Measurements from ENCODE around the gene SH2D3A.
"Not testable (repeated sequence)": the region's sequence is repeated elsewhere in the genome, so short reads cannot be mapped to it uniquely, and the experiment has no call there.

The SH2D3A gene

DNA sequence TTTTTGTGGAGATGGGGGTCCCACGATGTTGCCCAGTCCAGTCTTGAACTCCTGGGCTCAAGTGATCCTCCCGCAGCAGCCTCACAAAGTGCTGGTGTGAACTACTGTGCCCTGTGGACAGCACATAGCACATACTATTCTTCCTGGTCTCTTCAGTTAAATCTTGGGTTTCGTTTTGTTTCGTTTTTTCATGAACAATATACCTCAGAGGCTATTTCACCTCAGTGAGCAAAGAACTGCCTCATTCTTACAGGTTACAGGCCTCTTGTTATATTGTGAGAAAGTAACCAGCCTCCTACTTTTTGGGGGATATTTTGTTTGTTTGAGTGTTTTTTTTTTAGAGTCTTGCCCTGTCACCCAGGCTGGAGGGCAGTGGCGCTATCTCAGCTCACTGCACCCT, 45.5 kb downstream of the SH2D3A start:
- no peak for DNase-seq (ENCODE audit: low read depth in 2 of 2)

GRCh38 chr19:6721138-6721474, 46.1 kb downstream of the SH2D3A start:
- DNase-seq (ENCODE audit: low read depth in 2 of 2), result no peak

DNA sequence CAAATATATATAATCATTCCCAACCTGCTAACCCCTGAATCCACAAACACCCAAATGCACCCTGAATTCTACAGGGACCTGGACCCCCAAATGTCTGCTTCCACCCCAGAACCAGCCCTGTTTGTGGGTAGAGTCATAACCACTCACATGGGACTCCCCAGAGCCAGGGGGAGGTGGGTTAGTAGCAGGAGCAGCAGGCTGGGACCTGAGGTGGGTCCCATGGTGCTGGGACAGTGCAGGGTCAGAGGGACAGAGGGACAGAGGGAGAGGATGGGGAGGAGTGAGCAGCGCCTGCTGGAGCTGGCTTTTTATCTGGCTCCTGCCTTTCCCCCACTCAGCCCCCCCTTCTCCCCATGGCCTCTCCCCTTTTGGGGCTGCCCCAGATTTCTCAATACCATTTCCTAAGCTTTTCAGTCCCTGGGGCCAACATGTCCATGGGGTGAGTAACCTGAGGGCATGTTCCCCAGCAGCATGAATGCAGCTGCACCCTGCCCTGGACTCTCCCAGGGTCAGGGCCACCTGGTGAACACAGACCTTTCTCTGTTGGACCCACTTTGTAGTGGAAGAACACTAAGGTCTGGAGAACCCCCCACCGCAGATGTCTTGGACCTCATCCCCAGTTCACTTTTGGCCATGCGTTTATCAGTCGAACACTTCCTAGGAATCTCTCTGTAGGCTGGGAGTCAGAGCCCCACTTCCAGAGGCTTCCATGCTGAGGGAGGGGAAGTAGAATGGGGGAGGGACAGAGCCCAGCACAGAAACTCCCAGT, 46.7 kb downstream of the SH2D3A start, which contains the start of gene C3:
Gene C3 (minus strand): TSS at position 282 of the 769 bp plus-strand sequence. CDS start 61 bp downstream, at position 221.
- no peak for DNase-seq (ENCODE audit: low read depth in 2 of 2)

- DNase-seq (ENCODE audit: low read depth in 2 of 2), result no peak
Observed at GRCh38 chr19:6719992-6720368, 47.3 kb downstream of the SH2D3A start.

- no peak for DNase-seq (ENCODE audit: low read depth in 2 of 2)
Observed at GRCh38 chr19:6719540-6719861, 47.7 kb downstream of the SH2D3A start.

- no peak for DNase-seq (ENCODE audit: low read depth in 2 of 2)
Observed at GRCh38 chr19:6718741-6719539, 48.3 kb downstream of the SH2D3A start.

- no peak for DNase-seq (ENCODE audit: low read depth in 2 of 2)
Observed at GRCh38 chr19:6718111-6718740, 49.0 kb downstream of the SH2D3A start.

DNA sequence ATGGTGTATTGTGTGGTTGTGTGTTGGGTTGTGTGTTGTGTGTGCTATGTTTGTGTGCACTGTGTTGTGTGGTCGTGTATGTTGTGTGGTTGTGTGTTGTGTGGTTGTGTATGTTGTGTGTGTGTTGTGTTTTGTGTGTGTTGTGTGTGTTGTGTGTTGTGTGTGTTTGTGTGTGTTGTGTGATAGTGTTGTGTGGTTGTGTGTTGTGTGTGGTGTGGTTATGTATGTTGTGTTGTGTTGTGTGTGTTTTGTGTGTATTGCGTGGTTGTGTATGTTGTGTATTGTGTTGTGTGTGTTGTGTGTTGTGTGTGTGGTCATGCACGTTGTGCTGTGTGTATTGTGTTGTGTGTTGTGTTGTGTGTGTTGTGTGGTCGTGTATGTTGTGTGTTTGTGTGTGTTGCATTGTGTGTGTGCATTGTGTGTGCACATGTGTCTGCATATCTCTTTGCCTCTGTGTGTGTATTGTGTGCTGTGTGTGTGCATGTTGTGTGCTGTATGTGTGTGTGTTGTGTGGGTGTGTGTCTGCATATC, 49.7 kb downstream of the SH2D3A start:
- no peak for DNase-seq (ENCODE audit: low read depth in 2 of 2)

- DNase-seq (ENCODE audit: low read depth in 2 of 2), result no peak
Observed at GRCh38 chr19:6717036-6717435, 50.2 kb downstream of the SH2D3A start.

DNA sequence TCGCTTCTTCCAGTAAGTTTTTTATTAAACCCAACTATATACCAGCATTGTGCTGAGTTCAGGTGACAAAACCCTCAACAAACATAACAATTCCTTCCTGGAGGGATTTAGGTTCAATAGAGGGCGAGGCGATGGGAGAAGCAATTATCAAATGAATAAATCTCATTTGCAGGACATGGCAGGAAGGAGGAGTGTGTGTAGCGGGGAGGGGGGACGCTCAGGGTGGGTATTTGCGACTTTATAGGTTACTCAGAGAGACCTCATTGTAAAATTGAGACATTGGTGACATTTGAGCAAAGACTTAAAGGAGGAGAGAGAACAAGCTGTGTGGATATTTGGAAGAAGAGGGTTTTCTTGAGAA, 50.6 kb downstream of the SH2D3A start:
- DNase-seq (ENCODE audit: low read depth in 2 of 2), result no peak

- DNase-seq (ENCODE audit: low read depth in 2 of 2), result no peak
Observed at GRCh38 chr19:6714749-6715555, 52.3 kb downstream of the SH2D3A start.

DNA sequence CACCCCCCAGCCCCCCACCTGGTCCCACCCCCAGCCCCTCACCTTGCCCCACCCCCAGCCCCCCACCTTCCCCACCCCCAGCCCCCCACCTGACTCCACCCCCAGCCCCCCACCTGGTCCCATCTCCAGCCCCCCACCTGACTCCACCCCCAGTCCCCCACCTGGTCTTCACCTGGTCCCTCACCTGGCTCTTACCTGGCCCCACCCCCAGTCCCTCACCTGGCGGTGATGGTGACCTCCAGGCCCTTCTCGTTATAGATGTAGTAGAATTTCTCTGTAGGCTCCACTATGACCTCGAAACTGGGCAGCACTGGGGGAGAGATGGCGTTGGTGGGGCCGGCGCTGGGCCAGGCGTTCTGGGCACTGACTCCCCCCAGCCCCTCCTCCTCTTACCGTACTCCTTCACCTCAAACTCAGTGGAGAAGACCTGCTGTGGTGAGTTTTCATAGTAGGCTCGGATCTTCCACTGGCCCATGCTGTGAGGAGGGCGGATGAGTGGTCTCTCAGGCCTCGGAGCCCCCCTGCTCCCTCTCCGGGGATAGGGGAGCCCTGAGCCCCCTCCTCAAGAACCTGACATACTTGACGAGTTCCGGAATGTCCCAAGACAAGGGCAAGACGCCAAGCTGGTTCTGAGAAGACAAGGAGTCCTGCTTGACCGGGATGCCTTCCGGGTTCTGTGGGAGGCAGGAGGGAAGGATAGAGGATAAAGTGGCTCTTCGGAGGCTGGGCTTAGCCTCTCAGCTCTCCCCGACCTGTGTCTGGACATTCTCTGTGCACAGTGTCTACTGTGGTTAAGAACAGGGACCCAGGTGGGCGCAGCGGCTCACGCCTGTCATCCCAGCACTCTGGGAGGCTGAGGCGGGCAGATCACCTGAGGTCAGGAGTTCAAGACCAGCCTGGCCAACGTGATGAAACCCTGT, 53.2 kb downstream of the SH2D3A start:
- no peak for DNase-seq (ENCODE audit: low read depth in 2 of 2)

DNA sequence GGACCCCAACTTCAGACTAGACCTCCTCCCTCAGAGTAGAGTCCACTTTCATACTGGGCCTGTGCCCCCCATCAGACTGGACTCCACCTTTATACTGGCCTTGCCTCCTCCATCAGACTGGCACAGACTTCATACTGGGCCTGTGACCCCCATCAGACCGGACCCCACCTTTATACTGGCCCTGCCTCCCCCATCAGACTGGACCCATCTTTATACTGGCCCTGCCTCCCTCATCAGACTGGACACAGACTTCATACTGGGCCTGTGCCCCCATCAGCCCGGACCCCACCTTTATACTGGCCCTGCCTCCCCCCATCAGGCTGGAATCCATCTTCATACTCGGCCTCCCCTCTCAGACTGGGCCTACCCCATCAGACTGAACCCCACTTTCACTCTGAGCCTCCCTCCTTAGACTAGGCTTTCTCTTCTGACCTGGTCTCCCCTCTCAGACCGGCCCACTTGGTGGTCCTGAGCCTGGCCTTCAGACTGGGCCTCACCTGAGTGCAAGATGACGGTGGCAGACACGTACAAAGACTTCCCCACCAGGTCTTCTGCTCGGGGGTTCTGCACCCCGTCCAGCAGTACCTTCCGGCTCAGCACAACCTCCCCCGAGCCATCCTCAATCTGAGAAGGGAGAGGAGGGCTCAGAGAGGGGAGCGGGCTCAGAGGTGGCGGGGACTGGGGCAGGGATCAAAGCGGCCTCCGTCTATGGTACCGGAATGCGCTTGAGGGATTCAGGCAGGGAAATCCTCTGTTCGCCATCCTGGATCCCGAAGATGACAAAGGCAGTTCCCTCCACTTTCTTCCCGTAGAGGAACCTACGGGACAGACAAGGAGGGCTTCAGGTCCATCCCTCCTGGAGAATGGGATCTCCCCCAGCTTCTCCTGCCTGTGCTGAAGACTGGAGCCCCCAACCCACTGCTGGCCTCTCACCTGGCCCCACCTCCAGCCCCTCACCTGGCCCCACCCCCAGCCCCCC, 54.3 kb downstream of the SH2D3A start:
- no peak for DNase-seq (ENCODE audit: low read depth in 2 of 2)

DNA sequence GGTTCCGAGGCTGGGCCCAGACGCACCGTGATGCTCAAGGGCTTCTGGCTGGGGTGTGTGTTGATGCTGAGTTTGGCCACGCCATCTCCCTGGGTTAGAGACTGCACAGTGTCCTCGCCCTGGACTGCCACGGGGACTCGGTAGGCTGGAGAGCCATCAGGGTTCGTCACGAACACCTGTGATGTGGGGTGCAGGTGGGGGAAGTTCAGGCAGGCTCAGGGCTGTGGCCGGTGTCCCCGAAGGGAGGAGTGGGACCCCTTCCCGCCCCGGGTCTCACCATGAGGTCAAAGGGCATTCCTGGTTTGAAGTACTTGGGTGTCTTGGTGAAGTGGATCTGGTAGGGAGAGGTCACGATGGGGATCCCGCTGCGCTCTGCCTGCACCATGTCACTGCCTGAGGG, 55.0 kb downstream of the SH2D3A start:
- DNase-seq (ENCODE audit: low read depth in 2 of 2), result no peak

DNA sequence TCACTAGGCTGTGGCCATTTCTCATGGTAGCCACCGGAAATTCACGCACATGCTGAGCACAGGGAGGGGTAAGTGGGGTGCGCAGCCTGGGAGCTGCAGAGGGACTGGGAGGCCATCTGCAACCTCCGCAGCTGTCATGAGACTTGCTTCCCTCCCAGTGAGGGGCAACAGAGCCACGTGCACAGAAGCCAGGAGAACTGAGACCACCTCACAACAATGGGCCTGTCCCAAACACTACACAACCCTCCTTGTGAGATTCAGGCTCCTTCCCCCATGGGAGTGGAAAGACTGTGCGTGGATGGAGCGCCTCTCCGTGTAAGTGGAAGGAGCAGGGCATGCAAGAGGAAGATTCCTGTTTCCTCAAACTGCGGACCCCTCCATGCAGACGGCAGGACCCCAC, 55.6 kb downstream of the SH2D3A start:
- no peak for DNase-seq (ENCODE audit: low read depth in 2 of 2)

GRCh38 chr19:6711078-6711361, 56.2 kb downstream of the SH2D3A start:
- DNase-seq (ENCODE audit: low read depth in 2 of 2), result no peak

GRCh38 chr19:6710273-6711077, 56.8 kb downstream of the SH2D3A start:
- DNase-seq (ENCODE audit: low read depth in 2 of 2), result no peak

- no peak for DNase-seq (ENCODE audit: low read depth in 2 of 2)
Observed at GRCh38 chr19:6709549-6709948, 57.7 kb downstream of the SH2D3A start.

GRCh38 chr19:6708913-6709312, 58.3 kb downstream of the SH2D3A start:
- DNase-seq (ENCODE audit: low read depth in 2 of 2), result not testable (repeated sequence)
